Astrocyte of the cerebellum (primary cell): ENCODE measurements around the gene MGST1.

Source experiments
- DNase-seq: peaks from one replicate; pipeline ENCODE4 v3.0.0-alpha.2; 2011; ENCODE audit warnings: low read depth
- H3K4me3 ChIP-seq: 2 replicates; pipeline ENCODE4 v1.5.1; 2011; ENCODE audit warnings: mild to moderate bottlenecking, low read depth, low read length, moderate library complexity
- in situ Hi-C: cut with HindIII; loops from 2 replicates; pipeline ENCODE4 v1.10.0; 2017; ENCODE audit warnings: low sequenced_read_pairs
- TF ChIP-seq, protein P1 (sequence below): IDR thresholded peaks from 2 replicates; pipeline ENCODE4 v1.5.1; 2012; ENCODE audit warnings: low read length, low read depth, moderate library complexity, mild to moderate bottlenecking; ENCODE audit errors: missing control alignments

Gene MGST1, protein sequence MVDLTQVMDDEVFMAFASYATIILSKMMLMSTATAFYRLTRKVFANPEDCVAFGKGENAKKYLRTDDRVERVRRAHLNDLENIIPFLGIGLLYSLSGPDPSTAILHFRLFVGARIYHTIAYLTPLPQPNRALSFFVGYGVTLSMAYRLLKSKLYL

DNA sequence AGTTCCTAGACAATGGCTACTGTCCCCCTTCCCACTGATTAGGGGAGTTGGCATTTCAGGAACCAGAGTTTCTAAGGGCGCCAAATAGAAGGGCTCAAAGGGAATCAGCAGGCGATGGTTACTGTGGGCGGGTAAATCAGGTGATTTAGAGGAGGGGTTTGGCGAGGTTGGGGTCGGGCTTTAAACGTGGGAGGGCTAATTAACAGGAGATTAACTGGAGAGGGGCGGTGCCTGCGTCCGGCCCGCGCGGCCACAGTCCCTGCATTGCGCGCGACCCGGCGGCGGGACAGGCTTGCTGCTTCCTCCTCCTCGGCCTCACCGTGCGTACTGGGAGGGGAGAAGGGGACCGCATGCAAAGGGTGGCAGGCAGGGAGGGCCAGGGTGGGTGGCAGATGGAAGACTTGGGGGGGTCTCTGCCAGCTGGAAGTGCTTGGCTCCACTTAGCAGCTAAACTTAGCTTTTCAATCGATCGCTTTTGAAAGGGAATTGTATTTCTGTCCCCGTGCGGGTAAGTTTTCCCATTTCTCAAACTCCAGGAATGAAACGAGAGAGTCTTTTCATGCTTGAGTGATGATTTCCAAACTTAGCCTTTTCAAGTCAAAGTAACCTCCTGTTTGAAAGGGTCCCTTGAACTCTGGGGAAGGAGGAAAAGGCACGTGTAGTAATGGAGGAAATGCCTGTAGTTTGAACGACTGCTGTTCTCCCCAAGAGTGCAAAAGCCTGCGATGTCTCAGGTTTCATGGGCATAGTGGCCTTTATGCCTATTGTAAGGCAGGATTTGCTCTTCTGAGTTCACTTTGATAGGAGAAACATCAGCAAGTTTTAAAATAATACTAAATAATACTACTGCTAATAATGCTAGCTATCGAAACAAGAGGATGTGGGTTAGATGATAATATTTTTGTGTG is at the start of gene MGST1:
Gene MGST1 (plus strand): TSS at position 255 of the 908 bp plus-strand sequence. CDS start 6,608 bp downstream, outside the sequence.
- TF ChIP-seq, protein P1, sequence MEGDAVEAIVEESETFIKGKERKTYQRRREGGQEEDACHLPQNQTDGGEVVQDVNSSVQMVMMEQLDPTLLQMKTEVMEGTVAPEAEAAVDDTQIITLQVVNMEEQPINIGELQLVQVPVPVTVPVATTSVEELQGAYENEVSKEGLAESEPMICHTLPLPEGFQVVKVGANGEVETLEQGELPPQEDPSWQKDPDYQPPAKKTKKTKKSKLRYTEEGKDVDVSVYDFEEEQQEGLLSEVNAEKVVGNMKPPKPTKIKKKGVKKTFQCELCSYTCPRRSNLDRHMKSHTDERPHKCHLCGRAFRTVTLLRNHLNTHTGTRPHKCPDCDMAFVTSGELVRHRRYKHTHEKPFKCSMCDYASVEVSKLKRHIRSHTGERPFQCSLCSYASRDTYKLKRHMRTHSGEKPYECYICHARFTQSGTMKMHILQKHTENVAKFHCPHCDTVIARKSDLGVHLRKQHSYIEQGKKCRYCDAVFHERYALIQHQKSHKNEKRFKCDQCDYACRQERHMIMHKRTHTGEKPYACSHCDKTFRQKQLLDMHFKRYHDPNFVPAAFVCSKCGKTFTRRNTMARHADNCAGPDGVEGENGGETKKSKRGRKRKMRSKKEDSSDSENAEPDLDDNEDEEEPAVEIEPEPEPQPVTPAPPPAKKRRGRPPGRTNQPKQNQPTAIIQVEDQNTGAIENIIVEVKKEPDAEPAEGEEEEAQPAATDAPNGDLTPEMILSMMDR = no peak
- no peak for DNase-seq
- peak within 1 kb of the TSS; percentile 47 for H3K4me3 ChIP-seq
- in situ Hi-C loops = no loop called here

DNA sequence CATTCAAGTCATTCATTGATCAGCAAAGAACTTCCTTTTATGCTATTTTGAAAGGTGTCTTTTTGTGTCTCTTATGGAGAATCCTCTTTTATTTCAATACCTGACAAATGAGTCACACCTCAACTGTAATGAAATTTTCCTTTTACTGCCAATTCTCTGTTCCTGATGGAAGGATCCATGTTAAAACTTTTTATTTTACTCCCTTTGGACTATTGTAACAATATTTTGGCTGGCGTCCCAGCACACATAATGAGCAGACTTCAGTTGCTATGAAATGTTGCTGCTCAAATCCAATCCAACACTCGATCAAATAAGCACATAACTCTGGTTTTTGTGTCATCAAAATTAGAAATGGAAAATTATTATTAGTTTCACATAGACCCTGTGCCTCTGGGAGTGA is 48.0 kb upstream of the MGST1 start:
- peak; percentile 9 for DNase-seq
- H3K4me3 ChIP-seq = no peak overlapping the region
- in situ Hi-C loops = no loop called here
- TF ChIP-seq, protein P1 = no peak

DNA sequence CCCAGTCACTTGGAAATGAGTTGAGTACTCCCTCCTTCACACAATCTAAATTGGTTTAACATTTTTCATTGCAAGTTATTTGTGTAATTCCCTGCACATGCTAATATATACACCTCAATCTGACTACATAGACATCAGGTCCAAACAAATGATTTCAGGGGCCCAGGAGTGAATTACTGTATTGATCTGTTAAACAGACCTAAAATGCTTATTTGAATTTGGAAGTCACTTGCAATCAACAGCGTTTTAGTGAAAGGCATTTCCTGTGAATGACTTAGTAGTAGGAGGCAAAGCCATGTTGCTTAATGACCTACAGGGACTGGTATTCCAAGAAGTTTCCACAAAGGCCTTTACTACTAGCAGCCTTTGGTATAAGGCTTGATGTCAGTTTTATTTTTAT is 47.3 kb upstream of the MGST1 start:
- DNase-seq = no peak
- TF ChIP-seq, protein P1 = no peak
- H3K4me3 ChIP-seq = no peak overlapping the region
- in situ Hi-C loops = no loop called here

DNA sequence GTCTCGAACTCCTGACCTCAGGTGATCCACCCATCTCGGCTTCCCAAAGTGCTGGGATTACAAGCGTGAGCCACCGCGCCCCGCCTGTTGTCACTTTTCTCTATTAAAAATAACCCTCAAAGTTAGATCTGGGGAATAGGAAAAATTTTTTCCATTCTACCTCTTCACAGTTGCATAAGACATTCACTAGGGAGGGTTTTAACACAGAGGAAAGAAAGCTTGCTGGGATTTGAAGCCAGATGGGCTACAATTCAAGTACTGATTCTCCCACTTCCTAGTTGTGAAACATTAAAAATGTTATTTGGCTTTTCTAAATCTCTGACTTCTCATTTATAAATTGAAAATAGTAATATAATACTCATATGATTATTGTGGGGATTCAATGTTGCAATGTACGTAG is 46.7 kb upstream of the MGST1 start:
- TF ChIP-seq, protein P1 = no peak
- in situ Hi-C loops = no loop called here
- no peak for DNase-seq
- no peak overlapping the region for H3K4me3 ChIP-seq

DNA sequence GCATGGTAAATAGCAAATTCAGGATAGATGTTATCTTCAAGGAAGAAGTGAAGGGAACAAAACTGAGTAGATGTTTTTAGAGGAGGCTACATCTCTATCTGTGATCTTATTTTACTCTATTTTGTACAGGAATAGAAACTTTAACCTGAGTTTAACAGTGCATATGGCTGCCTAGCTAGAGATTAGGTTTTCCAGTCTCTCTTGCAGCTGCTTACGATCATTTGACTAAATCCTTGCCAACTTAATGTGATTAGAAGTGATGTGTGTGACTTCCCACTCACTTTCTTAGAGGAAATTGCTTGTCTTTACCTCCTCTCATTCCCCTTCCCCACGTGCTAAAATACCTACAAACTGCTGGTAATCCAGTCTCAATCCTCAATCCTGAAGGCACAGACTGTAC is 43.5 kb upstream of the MGST1 start:
- DNase-seq = no peak
- in situ Hi-C loops = no loop called here

DNA sequence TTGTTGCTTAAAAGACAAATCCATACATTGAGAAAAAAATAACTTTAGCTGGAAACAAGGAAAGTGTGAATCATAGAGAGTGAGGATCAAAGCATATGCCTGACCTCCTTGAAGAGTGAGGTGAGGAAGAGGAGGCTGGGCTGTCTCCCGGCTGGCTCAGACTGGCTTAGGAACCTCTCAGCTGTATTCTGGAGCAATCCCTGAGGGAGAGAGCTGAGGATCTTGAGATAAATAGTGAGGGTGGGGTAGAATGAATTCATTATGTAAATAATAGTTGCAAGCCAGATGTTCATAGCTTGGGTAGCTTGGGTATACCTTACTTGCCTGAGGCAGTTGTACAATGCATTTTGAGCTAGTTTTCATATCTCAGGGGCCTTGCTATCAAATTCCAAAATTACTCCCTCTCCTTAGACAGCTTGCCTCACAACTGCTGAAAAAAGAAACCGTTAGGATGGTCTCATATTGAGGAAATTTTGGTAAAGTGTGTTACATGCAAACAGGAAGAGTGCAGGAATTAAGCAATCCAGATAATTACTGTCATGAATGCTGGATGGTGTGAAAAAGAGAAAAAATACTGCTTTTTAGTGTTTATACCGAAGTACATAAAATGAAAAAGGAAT is 39.5 kb upstream of the MGST1 start:
- TF ChIP-seq, protein P1 = no peak
- in situ Hi-C loops = no loop called here
- H3K4me3 ChIP-seq = no peak overlapping the region
- DNase-seq = no peak

More for the DNA sequence above, 43.5 kb upstream of the MGST1 start:
- H3K4me3 ChIP-seq = no peak overlapping the region
- TF ChIP-seq, protein P1 = no peak
